Right atrium auricular region (tissue), 2 donors: ENCODE data around the gene APOF. TPM values are rescaled to one million over a fixed set of nuclear protein-coding genes. Genes with fewer than 3 reads are reported as not detected.
"Not testable (repeated sequence)": the region's sequence is repeated elsewhere in the genome, so short reads cannot be mapped to it uniquely, and the experiment has no call there.

Experiments
- DNase-seq: peaks from one replicate; pipeline ENCODE4 v3.0.0-alpha.2; 2019; ENCODE audit warnings: low spot score
- H3K27ac ChIP-seq, 2 donors: fragments of 200-600 bp; sonication (generic); 1 replicate in 1 of 2; 2 replicates in 1 of 2; pipeline ENCODE4 v1.5.1; 2016 to 2019
- H3K27me3 ChIP-seq, 2 donors: fragments of 200-600 bp; sonication (generic); one replicate each; pipeline versions ENCODE4 v1.5.1 to v1.6.0; 2017 to 2019
- H3K36me3 ChIP-seq: fragments of 200-600 bp; sonication (generic); one replicate; pipeline ENCODE4 v1.5.1; 2016
- H3K4me1 ChIP-seq, 2 donors: fragments of 200-600 bp; sonication (generic); one replicate each; pipeline versions ENCODE4 v1.5.1 to v1.6.0; 2017 to 2019
- H3K4me3 ChIP-seq, 2 donors: fragments of 200-600 bp; sonication (generic); 1 replicate in 1 of 2; 2 replicates in 1 of 2; pipeline ENCODE4 v1.5.1; 2017 to 2019; ENCODE audit warnings: mild to moderate bottlenecking in 1 of 2, moderate library complexity in 1 of 2
- H3K9me3 ChIP-seq, 2 donors: fragments of 200-600 bp; sonication (generic); one replicate each; pipeline ENCODE4 v1.5.1; 2019
- total RNA-seq, 2 donors: library from RNA; depleted of rRNA; stranded (reverse); fragments of >200 nt; gene quantifications; one replicate each; pipeline ENCODE4 v1.1.0, GENCODE V29; 2016
- TF ChIP-seq, protein P1 (sequence below), 2 donors: fragments of 200-600 bp; sonication (generic); IDR thresholded peaks; one replicate each; pipeline ENCODE4 v1.5.1; 2019; ENCODE audit warnings: antibody characterized with exemption in 2 of 2

Gene APOF
- total RNA-seq, 2 donors from 2014 or later, result not detected

DNA sequence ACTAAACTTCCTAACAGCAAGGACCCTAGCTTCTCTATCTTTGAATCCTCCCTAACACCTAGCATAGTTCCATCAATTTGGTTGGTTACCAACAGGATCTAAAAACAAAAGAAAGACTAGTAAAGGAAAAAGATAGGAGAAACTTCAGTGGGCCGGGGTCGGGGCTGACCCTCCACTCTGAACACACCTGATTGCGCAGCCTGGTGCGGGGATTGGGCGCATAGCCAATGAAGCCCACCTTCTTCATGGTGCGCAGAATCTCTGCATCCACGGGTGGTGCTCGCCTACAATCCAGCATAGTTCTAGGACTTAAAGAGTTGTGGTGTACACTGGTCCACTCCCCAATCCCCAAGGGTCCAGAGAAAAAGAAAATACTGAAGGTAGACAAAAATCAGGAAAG, 36.5 kb downstream of the APOF start:
- TF ChIP-seq, protein P1, sequence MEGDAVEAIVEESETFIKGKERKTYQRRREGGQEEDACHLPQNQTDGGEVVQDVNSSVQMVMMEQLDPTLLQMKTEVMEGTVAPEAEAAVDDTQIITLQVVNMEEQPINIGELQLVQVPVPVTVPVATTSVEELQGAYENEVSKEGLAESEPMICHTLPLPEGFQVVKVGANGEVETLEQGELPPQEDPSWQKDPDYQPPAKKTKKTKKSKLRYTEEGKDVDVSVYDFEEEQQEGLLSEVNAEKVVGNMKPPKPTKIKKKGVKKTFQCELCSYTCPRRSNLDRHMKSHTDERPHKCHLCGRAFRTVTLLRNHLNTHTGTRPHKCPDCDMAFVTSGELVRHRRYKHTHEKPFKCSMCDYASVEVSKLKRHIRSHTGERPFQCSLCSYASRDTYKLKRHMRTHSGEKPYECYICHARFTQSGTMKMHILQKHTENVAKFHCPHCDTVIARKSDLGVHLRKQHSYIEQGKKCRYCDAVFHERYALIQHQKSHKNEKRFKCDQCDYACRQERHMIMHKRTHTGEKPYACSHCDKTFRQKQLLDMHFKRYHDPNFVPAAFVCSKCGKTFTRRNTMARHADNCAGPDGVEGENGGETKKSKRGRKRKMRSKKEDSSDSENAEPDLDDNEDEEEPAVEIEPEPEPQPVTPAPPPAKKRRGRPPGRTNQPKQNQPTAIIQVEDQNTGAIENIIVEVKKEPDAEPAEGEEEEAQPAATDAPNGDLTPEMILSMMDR (IDR thresholded peaks at IDR 0.05), result no peak
- Histone ChIP-seq H3K4me1 (no peaks in the 10 kb centered on the region), H3K4me3 (no peak overlapping the region), H3K9me3 (no peaks in the 10 kb centered on the region), H3K27me3 (no peaks in the 10 kb centered on the region), H3K27ac (no peak overlapping the region), H3K36me3 (peaks cover 70% of the 10 kb centered on the region)
- no peak for DNase-seq

DNA sequence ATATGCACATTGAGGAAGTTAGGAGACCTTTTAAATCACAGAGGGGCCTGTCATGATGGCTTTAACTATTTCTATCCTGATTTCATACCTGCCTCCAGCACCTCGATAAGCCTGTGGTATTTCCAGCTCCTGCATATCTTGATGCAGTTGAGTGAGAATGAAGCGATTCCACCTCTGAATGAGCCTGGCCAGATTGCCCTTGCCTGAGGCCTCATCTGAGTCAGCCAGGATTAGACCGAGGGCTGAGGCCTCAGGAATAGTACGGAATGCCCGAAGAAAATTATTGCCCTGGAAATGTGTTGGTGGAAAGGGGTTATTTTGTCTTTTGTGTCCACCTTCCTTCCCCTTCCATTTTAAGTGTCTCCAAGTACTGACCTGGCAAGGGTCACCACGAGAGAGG, 38.5 kb downstream of the APOF start:
- no peak overlapping the region for H3K27ac ChIP-seq
- no peak overlapping the region for H3K4me3 ChIP-seq
- no peaks in the 10 kb centered on the region for H3K4me1 ChIP-seq
- DNase-seq, result no peak
- no peaks in the 10 kb centered on the region for H3K9me3 ChIP-seq
- TF ChIP-seq, protein P1 (IDR thresholded peaks at IDR 0.05), result no peak
- H3K27me3 ChIP-seq, result no peaks in the 10 kb centered on the region
- peaks cover 78% of the 10 kb centered on the region for H3K36me3 ChIP-seq

DNA sequence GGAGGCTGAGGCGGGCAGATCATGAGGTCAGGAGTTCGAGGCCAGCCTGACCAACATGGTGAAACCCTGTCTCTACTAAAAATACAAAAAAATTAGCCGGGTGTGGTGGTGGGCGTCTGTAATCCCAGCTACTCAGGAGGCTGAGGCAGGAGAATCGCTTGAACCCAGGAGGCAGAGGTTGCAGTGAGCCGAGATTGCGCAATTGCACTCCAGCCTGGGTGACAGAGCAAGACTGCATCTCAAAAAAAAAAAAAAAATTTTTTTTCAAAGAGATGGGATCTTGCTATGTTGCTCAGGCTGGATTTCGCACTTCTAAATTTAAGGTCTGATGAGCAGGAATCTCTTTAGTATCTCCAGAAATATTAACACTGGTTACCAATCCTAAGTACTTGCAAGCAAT, 41.0 kb downstream of the APOF start:
- H3K27ac ChIP-seq, H3K4me3 ChIP-seq, H3K27me3 ChIP-seq, H3K9me3 ChIP-seq, DNase-seq, H3K4me1 ChIP-seq: not testable (repeated sequence)
- peaks cover 68% of the 10 kb centered on the region for H3K36me3 ChIP-seq

DNA sequence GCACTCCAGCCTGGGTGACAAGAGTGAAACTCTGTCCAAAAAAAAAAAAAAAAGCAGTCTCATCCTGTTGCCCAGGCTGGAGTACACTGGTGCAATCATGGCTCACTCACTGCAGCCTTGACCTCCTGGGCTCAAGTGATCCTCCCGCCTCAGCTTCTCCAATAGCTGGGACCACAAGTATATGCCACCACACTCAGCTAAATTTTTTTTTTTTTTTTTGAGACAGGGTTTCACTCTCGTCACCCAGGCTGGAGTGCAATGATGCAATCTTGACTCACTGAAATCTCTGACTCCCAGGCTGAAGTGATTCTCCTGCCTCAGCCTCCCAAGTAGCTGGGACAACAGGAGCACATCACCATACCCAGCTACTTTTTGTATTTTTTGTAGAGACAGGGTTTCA, 41.6 kb downstream of the APOF start:
- TF ChIP-seq, protein P1 (IDR thresholded peaks at IDR 0.05), result no peak
- H3K4me1 ChIP-seq, result peaks cover 0 to 5% of the 10 kb centered on the region in 2 donors
- H3K27me3 ChIP-seq, result no peaks in the 10 kb centered on the region
- no peak overlapping the region for H3K4me3 ChIP-seq
- peaks cover 62% of the 10 kb centered on the region for H3K36me3 ChIP-seq
- DNase-seq, result no peak
- H3K9me3 ChIP-seq, result no peaks in the 10 kb centered on the region
- no peak overlapping the region for H3K27ac ChIP-seq

DNA sequence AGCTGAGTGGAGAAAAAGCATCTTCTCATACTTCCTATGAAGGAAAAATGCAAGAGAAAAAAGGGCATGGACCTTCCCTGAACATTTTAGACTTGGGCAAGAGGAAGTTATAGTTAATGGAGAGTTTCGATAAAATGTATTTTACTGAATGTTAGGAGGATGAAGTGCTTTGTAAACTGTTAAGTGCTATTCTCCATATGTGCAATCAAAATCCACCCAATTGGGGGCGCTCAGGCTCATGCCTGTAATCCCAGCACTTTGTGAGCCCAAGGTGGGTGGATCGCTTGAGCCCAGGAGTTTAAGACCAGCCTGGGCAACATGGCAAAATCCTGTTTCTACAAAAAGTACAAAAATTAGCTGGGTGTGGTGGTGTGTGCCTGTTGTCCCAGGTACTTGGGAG, 45.0 kb downstream of the APOF start:
- TF ChIP-seq, protein P1 (IDR thresholded peaks at IDR 0.05), result no peak
- DNase-seq, result no peak
- H3K4me1 ChIP-seq, result peaks cover 0 to 16% of the 10 kb centered on the region in 2 donors
- no peak overlapping the region for H3K27ac ChIP-seq
- H3K9me3 ChIP-seq, result no peaks in the 10 kb centered on the region
- H3K27me3 ChIP-seq, result no peaks in the 10 kb centered on the region
- peaks cover 36% of the 10 kb centered on the region for H3K36me3 ChIP-seq
- H3K4me3 ChIP-seq, result no peak overlapping the region

DNA sequence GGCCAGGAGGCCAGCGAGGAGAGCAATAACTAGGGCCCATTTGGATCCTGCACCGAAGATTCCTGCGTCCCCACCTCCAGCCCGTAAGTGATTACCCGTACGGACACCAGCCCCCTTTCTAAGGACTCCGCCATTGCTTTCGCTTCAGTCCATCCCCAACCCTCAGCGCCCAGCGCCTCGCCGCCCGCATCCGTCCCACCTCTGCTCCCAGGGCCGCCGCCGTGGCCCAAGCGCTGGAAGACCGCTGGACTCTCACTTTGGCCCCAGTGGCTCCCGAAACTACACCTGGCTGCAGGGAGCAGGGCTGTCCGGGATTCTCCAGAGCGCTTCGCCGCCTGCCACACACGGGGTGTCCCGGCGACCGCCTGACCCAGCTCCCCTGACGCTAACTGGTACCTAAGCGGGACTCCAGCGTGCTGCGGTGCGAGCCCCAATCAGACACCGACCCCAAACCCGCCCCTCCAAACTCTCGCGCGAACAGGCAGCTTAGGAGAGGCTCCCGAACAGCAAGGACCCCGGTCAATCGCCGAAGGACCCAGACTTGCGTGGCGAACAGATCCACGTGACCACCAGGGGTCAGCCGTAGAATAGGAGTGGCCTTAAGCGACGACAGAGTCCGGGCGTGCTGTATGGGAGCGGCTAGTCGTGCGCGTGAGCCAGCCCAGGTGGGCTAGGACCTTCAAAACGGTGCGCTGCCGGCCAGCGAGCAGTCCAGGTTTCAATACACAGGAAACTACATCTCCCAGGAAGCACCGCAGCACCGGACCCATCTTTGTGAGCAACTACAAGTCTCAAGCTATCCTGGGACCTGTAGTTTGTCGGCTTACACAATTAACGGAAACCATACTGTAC, 46.8 kb downstream of the APOF start, which contains the start of gene CNPY2:
Gene CNPY2 (minus strand): TSS at position 367 of the 852 bp plus-strand sequence. CDS start 771 bp downstream, outside the sequence.
- peak; percentile 97 for DNase-seq
- H3K4me1 ChIP-seq, result peaks cover 0 to 16% of the 10 kb centered on the region in 2 donors
- H3K36me3 ChIP-seq, result peaks cover 28% of the 10 kb centered on the region
- H3K27ac ChIP-seq, result peak within 1 kb of the TSS; percentile 95
- H3K27me3 ChIP-seq, result no peaks in the 10 kb centered on the region
- no peaks in the 10 kb centered on the region for H3K9me3 ChIP-seq
- peak within 1 kb of the TSS; percentile 83 to 91 for H3K4me3 ChIP-seq
- TF ChIP-seq, protein P1 (IDR thresholded peaks at IDR 0.05), result no peak
